Measurements from ENCODE around the gene TSPAN31.
"Not testable (repeated sequence)": the region's sequence is repeated elsewhere in the genome, so short reads cannot be mapped to it uniquely, and the experiment has no call there.

TSPAN31 gene

GRCh38 chr12:57769594-57769993 is 24.8 kb downstream of the TSPAN31 start:
- DNase-seq, result no peak

DNA sequence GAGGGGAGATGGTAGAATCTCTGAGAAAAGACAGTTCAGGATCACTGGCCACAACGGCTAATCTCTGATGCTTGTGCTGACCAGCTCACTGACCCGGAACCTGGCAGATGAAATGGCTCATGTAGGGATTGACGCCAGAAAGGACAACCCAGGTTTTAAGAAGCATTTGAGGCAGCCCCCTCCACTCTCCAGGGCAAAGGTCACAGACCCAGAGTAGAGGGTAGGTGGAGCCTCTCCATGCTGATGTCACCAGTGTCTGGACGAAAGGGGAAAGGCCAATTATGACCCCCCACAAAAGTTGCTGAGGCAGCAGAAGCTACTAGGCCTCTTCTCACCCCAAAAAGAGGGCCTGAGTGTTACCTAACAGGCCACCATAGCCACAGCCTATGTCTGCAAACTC is 25.9 kb downstream of the TSPAN31 start:
- no peak for DNase-seq

- DNase-seq, result peak; percentile 61
Observed at GRCh38 chr12:57771236-57771872, 26.5 kb downstream of the TSPAN31 start.

DNA sequence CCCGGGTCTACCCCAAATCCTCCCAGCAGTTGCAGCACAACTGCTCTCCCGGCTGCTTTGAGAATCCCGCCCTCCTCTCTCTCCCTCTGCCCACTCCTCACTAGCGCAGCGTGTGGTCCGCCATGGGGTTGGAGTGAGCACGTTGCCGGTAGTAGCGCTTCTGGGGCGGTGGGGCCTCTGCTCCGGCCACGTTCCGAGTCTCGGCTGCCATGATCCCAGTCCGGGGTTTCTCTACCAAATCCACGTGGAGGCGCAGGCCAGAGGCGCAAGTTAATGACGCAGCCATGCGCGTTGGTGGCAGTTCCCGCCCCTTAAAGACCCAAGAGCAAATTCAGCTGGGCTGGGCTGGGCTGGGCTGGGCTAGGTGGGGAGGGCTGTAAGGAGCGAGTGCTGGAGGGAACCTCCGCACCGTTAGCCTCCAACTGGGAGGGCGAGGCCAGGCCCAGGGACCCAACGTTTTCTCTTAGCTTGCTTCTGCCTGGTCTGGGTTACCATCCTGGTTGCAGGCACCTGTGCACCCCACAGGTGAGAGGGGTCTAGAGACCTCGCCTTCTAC is 27.1 kb downstream of the TSPAN31 start, which contains the start of gene METTL1:
METTL1 (minus strand) TSS at position 233 of the 556 bp plus-strand sequence; CDS start at position 211, 22 bp downstream.
- DNase-seq, result peak; percentile 92

DNA sequence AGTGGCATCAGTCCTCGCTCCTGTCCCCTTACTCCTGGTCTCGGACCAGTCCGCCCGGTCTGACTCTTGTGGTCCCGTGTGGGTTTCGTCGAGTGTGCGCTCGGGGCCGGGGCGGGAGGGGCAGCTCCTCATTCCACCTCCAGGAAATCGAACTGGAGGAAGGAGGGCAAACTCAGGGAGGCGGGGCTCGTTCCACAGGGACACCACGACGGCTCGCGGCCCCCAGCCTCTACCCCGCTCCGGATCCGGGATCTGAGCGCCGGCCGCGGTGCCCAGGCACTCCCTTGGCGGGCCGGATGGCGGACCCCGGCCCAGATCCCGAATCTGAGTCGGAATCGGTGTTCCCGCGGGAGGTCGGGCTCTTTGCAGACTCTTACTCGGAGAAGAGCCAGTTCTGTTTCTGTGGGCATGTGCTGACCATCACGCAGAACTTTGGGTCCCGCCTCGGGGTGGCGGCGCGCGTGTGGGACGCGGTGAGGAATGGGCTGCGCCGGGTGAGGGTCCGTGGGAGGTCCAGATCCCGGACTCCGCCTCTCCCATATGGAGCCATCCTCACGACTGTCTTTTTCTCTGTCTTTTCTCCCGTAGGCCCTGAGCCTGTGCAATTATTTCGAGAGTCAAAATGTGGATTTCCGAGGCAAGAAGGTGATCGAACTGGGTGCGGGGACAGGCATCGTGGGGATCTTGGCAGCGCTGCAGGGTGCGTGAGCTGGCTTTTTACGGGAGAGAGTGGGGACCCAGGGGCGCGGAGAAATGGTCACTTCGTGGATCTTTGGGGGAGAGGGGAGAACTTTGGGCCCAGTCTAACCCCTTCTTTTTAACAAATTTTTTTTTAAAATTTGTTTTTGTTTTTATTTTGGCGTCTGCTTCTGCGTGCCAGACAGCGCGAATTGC is 27.8 kb downstream of the TSPAN31 start, which contains the start of gene EEF1AKMT3:
EEF1AKMT3 (plus strand) TSS at position 186 of the 894 bp plus-strand sequence; CDS start at position 297, 111 bp downstream.
- DNase-seq, result peak; percentile 56

GRCh38 chr12:57774634-57775033 is 29.8 kb downstream of the TSPAN31 start:
- DNase-seq, result not testable (repeated sequence)

DNA sequence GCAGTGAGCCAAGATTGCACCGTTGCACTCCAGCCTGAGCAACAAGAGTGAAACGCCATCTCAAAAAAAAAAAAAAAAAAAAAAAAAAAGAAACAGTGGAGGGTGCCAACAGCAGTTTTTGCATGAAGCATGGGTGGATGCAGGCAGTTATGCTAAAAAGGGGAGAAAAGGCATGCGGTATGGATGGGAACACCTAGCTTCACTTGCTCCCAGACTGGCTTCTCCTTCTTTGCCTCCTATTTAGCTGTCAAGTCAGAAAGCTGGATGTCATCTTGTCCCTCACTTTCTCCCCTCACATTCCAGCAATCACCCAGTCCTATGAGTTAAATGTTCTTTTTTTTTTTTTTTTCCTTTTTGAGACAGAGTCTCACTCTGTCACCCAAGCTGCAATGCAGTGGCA is 30.2 kb downstream of the TSPAN31 start:
- DNase-seq, result no peak

DNA sequence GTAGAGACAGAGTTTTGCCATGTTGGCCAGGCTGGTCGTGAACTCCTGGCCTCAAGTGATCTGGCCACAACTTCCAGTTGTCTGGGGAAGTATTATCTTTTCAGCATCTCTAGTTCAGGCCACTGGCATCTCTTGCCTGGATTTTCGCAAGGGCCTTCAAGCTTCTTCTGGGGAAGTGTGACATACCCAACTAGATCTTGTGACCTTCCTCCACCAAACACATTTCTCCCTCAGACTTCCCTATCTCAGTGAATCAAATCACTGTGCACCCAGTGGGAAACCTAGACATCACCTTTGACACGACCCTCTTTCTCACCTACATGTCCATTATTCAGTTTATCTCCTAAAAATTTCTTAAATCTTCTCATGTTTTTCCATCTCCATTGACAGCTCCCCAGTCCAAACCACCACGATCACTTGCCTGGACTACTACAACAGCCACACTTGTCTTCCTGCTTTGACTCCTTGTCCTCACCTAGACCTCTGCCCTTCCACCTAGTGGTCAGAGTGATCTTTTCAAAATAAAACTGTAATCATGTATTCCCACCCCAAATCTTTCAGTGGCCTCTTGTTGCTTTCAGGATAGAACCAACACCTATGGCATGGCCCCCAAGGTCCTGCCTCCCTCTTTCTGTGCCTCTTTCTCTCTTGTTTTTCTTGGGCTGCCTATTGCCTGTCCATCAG is 30.9 kb downstream of the TSPAN31 start:
- no peak for DNase-seq

- DNase-seq, result no peak
Observed at GRCh38 chr12:57776247-57776587, 31.4 kb downstream of the TSPAN31 start.

- DNase-seq, result no peak
Observed at GRCh38 chr12:57777367-57777766, 32.5 kb downstream of the TSPAN31 start.

GRCh38 chr12:57777911-57778310 is 33.1 kb downstream of the TSPAN31 start:
- DNase-seq, result no peak

GRCh38 chr12:57779736-57780135 is 34.9 kb downstream of the TSPAN31 start:
- no peak for DNase-seq

DNA sequence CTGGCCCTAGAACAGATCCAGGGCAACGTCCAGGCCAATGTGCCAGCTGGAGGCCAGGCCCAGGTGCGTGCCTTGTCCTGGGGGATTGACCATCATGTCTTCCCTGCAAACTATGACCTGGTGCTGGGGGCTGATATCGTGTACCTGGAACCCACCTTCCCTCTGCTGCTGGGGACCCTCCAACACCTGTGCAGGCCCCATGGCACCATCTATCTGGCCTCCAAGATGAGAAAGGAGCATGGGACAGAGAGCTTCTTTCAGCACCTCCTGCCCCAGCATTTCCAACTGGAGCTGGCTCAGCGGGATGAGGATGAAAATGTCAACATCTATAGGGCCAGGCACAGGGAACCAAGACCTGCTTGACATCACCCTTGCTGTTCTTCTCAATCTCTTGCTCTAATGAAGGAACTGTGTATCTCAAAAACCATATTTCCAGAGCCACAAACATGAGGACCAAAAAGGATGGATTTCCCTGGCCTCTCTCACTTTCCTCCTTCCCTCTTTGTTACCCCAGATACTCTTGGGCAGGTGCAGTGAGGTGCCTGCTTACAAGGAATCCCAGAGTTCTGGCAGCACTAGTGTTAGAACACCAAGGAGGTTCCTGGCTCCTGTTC is 35.6 kb downstream of the TSPAN31 start:
- no peak for DNase-seq

GRCh38 chr12:57781244-57781643 is 36.4 kb downstream of the TSPAN31 start:
- no peak for DNase-seq

DNA sequence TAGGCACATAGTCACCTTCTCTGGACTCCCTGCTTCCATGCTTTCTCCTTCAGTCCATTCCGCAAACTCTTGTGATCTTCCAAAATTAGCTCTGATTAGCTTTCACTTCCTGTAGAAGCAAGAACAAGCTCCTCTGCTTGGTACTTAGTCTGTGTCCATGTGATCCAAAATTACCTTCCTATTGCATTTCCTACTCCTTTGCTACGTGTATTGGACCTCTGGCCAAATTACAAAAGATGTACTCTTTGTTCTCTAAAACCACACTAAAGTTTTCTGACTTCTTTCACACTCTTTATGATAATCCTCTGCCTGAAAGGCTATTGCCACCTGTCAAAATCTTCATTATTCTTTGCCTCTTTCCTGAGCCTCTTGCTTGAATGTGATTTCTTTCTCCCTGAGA is 37.0 kb downstream of the TSPAN31 start:
- no peak for DNase-seq

DNA sequence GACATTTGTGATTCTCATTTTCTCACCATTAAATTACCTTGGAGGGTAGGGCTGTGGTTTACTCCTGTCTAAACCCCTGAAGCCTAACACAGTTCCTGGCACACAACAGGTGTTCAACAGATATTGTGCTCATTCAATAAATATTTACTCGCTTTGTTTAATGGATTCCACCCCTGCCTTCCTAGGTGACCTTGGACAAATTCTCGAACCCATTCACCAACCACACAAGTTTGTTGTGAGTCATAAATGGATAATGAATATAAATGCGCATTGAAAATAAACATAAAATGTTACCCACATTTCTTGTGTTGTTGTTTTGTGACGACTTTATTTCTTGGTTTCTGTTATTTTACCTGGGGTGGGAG is 37.4 kb downstream of the TSPAN31 start:
- DNase-seq, result no peak

DNA sequence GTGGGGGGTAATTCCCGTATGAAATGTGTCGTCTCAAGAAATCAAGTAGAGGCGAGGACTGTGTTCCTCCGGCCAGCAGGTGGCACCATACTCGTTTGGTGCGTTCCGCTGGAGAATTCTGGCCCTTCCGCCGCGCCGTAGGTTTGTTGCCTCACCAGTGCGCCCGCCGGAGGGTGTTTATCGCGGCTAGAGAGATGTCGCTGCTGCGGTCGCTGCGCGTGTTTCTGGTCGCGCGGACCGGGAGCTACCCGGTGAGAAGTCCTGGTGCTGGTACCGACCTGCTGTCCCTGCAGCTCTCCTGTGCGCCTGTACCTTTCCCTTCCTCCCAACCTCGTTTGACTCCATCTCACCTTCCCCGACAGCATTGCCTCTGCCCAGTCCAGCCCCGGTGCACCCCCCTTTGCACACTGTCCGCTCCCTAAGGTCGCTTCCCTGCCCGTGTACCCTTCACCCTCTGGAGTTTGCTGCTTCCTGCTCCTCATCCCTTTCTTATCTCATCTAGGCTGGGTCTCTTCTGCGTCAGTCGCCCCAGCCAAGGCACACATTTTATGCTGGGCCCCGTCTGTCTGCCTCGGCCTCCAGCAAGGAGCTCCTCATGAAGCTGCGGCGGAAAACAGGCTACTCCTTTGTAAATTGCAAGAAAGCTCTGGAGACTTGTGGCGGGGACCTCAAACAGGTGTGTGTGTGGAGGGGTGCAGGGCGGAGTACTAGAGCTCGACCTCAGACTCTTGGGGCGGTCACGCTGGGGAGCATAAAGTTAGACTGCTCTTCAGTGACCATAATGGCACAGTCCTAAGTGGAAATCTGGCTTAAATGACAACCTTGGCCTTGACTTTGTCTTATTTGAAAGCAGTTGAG is 38.0 kb downstream of the TSPAN31 start, which contains the start of gene TSFM:
TSFM (plus strand) TSS at position 180 of the 858 bp plus-strand sequence; CDS start at position 195, 15 bp downstream.
- DNase-seq, result peak; percentile 94

GRCh38 chr12:57783466-57783801 is 38.6 kb downstream of the TSPAN31 start:
- DNase-seq, result no peak

- no peak for DNase-seq
Observed at GRCh38 chr12:57783861-57784260, 39.0 kb downstream of the TSPAN31 start.

GRCh38 chr12:57793920-57794319 is 49.1 kb downstream of the TSPAN31 start:
- DNase-seq, result no peak

- no peak for DNase-seq
Observed at GRCh38 chr12:57795354-57795753, 50.5 kb downstream of the TSPAN31 start.

GRCh38 chr12:57796996-57797395 is 52.2 kb downstream of the TSPAN31 start:
- DNase-seq, result no peak

All from NCI-H2029 (cell line).